ENCODE results near the gene CEND1.
A peak's percentile ranks its signal among the peaks of the same experiment; 100 is the strongest.

DNA sequence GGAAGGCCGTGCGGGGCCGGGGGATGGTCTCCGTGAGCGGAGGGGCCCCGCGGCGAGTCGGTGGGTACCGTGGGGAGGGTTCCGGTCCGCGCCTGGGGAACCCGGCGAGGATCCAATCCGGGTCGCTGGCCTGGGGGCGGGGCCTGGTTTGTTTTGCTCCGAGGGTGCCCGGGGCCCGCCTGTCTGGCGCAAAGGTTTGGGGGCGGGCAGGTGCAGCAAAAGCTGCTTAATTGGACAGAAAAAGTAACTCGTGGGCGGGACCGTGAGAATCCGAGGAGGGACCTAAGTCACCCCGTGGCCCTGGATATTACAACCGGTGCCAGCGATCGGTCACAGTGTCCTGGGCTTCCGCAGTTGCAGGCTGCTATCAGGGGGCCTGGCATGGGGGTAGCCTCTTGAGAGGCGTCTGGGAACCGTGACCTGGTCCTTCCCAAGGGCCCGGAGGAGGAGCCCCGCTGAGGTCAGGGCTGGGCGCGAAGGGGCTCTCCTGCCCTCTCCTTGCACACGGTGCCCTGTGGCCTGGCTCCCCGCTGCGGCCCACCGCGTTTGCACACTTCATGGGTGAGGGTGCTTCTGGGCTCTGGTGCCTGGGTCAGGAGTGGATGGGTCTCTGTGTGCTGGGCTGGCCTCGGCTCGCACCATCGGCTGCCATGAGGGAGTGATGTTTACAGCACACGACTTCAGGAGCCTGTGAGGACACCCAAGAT lies 30.2 kb upstream of the CEND1 start:
- TF ChIP-seq HOXA5 (CRISPR knock-in tag; IDR thresholded peaks at IDR 0.05) (no peak), KDM1A (CRISPR knock-in tag; IDR thresholded peaks at IDR 0.05) (no peak), SUZ12 (IDR thresholded peaks at IDR 0.05; ENCODE audit: low read depth, low read length) (no peak), AHR (CRISPR knock-in tag; IDR thresholded peaks at IDR 0.05) (no peak), GZF1 (CRISPR knock-in tag; IDR thresholded peaks at IDR 0.05) (0 out of 2 replicates have a peak, but pooled peaks have one; percentile 40), JUND (CRISPR knock-in tag; IDR thresholded peaks at IDR 0.05) (no peak)
- TF ChIP-seq, protein P1, sequence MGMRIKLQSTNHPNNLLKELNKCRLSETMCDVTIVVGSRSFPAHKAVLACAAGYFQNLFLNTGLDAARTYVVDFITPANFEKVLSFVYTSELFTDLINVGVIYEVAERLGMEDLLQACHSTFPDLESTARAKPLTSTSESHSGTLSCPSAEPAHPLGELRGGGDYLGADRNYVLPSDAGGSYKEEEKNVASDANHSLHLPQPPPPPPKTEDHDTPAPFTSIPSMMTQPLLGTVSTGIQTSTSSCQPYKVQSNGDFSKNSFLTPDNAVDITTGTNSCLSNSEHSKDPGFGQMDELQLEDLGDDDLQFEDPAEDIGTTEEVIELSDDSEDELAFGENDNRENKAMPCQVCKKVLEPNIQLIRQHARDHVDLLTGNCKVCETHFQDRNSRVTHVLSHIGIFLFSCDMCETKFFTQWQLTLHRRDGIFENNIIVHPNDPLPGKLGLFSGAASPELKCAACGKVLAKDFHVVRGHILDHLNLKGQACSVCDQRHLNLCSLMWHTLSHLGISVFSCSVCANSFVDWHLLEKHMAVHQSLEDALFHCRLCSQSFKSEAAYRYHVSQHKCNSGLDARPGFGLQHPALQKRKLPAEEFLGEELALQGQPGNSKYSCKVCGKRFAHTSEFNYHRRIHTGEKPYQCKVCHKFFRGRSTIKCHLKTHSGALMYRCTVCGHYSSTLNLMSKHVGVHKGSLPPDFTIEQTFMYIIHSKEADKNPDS (CRISPR knock-in tag; IDR thresholded peaks at IDR 0.05) = no peak
- TF ChIP-seq, protein P2, sequence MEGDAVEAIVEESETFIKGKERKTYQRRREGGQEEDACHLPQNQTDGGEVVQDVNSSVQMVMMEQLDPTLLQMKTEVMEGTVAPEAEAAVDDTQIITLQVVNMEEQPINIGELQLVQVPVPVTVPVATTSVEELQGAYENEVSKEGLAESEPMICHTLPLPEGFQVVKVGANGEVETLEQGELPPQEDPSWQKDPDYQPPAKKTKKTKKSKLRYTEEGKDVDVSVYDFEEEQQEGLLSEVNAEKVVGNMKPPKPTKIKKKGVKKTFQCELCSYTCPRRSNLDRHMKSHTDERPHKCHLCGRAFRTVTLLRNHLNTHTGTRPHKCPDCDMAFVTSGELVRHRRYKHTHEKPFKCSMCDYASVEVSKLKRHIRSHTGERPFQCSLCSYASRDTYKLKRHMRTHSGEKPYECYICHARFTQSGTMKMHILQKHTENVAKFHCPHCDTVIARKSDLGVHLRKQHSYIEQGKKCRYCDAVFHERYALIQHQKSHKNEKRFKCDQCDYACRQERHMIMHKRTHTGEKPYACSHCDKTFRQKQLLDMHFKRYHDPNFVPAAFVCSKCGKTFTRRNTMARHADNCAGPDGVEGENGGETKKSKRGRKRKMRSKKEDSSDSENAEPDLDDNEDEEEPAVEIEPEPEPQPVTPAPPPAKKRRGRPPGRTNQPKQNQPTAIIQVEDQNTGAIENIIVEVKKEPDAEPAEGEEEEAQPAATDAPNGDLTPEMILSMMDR (CRISPR knock-in tag; IDR thresholded peaks at IDR 0.05) = no peak
- TF ChIP-seq, protein P3, sequence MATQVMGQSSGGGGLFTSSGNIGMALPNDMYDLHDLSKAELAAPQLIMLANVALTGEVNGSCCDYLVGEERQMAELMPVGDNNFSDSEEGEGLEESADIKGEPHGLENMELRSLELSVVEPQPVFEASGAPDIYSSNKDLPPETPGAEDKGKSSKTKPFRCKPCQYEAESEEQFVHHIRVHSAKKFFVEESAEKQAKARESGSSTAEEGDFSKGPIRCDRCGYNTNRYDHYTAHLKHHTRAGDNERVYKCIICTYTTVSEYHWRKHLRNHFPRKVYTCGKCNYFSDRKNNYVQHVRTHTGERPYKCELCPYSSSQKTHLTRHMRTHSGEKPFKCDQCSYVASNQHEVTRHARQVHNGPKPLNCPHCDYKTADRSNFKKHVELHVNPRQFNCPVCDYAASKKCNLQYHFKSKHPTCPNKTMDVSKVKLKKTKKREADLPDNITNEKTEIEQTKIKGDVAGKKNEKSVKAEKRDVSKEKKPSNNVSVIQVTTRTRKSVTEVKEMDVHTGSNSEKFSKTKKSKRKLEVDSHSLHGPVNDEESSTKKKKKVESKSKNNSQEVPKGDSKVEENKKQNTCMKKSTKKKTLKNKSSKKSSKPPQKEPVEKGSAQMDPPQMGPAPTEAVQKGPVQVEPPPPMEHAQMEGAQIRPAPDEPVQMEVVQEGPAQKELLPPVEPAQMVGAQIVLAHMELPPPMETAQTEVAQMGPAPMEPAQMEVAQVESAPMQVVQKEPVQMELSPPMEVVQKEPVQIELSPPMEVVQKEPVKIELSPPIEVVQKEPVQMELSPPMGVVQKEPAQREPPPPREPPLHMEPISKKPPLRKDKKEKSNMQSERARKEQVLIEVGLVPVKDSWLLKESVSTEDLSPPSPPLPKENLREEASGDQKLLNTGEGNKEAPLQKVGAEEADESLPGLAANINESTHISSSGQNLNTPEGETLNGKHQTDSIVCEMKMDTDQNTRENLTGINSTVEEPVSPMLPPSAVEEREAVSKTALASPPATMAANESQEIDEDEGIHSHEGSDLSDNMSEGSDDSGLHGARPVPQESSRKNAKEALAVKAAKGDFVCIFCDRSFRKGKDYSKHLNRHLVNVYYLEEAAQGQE (IDR thresholded peaks at IDR 0.05; ENCODE audit: borderline replicate concordance in 1 of 2, low read depth in 1 of 2, low read length in 2 of 2) = no peak
- TF ChIP-seq, protein P4, sequence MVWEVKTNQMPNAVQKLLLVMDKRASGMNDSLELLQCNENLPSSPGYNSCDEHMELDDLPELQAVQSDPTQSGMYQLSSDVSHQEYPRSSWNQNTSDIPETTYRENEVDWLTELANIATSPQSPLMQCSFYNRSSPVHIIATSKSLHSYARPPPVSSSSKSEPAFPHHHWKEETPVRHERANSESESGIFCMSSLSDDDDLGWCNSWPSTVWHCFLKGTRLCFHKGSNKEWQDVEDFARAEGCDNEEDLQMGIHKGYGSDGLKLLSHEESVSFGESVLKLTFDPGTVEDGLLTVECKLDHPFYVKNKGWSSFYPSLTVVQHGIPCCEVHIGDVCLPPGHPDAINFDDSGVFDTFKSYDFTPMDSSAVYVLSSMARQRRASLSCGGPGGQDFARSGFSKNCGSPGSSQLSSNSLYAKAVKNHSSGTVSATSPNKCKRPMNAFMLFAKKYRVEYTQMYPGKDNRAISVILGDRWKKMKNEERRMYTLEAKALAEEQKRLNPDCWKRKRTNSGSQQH (CRISPR knock-in tag; IDR thresholded peaks at IDR 0.05; ENCODE audit: low read depth) = no peak

Data from HepG2 (cell line).